Karpas-422 (cell line): ENCODE results near the gene NECAB2. TPM values are rescaled to one million over a fixed set of nuclear protein-coding genes. Genes with fewer than 3 reads are reported as not detected.

ENCODE experiments used
- DNase-seq: peaks from one replicate; pipeline ENCODE4 v3.0.0-alpha.2; 2015
- H2AFZ ChIP-seq: fragments of 200-600 bp; sonication (generic); 2 replicates; pipeline ENCODE4 v1.6.1; 2014; ENCODE audit warnings: antibody characterized with exemption, low read length, mixed read lengths
- H3K27ac ChIP-seq: fragments of 200-600 bp; sonication (generic); 2 replicates; pipeline ENCODE4 v1.5.1; 2014; ENCODE audit warnings: mild to moderate bottlenecking, low read length, moderate library complexity
- H3K27me3 ChIP-seq: fragments of 200-600 bp; sonication (generic); 2 replicates; pipeline ENCODE4 v1.6.1; 2014; ENCODE audit warnings: low read length, mixed read lengths
- H3K36me3 ChIP-seq: fragments of 200-600 bp; sonication (generic); 2 replicates; pipeline ENCODE4 v1.6.1; 2014; ENCODE audit warnings: low read length, mixed read lengths; ENCODE audit not compliant: insufficient read depth
- H3K4me1 ChIP-seq: fragments of 200-600 bp; sonication (generic); 2 replicates; pipeline ENCODE4 v1.6.1; 2014; ENCODE audit warnings: mild to moderate bottlenecking, low read length, mixed read lengths
- H3K4me2 ChIP-seq: fragments of 200-600 bp; sonication (generic); 2 replicates; pipeline ENCODE4 v1.6.1; 2014; ENCODE audit warnings: low read length, low read depth, mild to moderate bottlenecking; ENCODE audit not compliant: poor library complexity, severe bottlenecking
- H3K4me3 ChIP-seq: fragments of 200-600 bp; sonication (generic); 2 replicates; pipeline ENCODE4 v1.5.1; 2014; ENCODE audit warnings: mild to moderate bottlenecking, antibody characterized with exemption, low read length, mixed read lengths
- H3K79me2 ChIP-seq: fragments of 200-600 bp; sonication (generic); 2 replicates; pipeline ENCODE4 v1.6.1; 2014; ENCODE audit warnings: mild to moderate bottlenecking, low read length, mixed read lengths
- H3K9ac ChIP-seq: fragments of 200-600 bp; sonication (generic); 2 replicates; pipeline ENCODE4 v1.6.0; 2014; ENCODE audit warnings: low read length
- H3K9me2 ChIP-seq: fragments of 200-600 bp; sonication (generic), shearing (Covaris generic); replicated peaks from 2 replicates; pipeline ENCODE4 v1.6.0; 2014; ENCODE audit warnings: mild to moderate bottlenecking, low read length, moderate library complexity; ENCODE audit not compliant: insufficient read depth
- H3K9me3 ChIP-seq: fragments of 300-700, 200-600 bp; sonication (generic); 2 replicates; pipeline ENCODE4 v1.6.1; 2014; ENCODE audit warnings: low read length, mixed read lengths
- H4K20me1 ChIP-seq: fragments of 200-600 bp; sonication (generic); 2 replicates; pipeline ENCODE4 v1.6.1; 2014; ENCODE audit warnings: mild to moderate bottlenecking, antibody characterized with exemption, low read length, low read depth; ENCODE audit not compliant: insufficient read depth
- total RNA-seq: library from RNA; depleted of rRNA; stranded (reverse); fragments of >200 nt; shearing (Covaris generic); gene quantifications from 2 replicates; pipeline ENCODE4 v1.2.3, GENCODE V29; 2014; ENCODE audit warnings: low replicate concordance

NECAB2 gene
- total RNA-seq, 1 experiment from 2014 or later: not detected

- DNase-seq: no peak
- no peak overlapping the region for H3K27ac ChIP-seq
- no peak overlapping the region for H3K4me3 ChIP-seq
- no peaks in the 10 kb centered on the region for H3K4me1 ChIP-seq
- no peaks in the 10 kb centered on the region for H3K79me2 ChIP-seq
- H2AFZ ChIP-seq: no peak overlapping the region
- no peak overlapping the region for H3K4me2 ChIP-seq
- H3K9ac ChIP-seq: no peak overlapping the region
- no peaks in the 10 kb centered on the region; the same call in 1 of the 2 replicates for H4K20me1 ChIP-seq
- H3K9me2 ChIP-seq: no peaks in the 10 kb centered on the region
- H3K27me3 ChIP-seq: no peaks in the 10 kb centered on the region
- H3K36me3 ChIP-seq: no peaks in the 10 kb centered on the region
- H3K9me3 ChIP-seq: no peaks in the 10 kb centered on the region
Observed at GRCh38 chr16:84005391-84005790, 37.3 kb downstream of the NECAB2 start.

- Histone ChIP-seq H3K27me3 (no peaks in the 10 kb centered on the region), H3K4me2 (no peak overlapping the region), H2AFZ (no peak overlapping the region), H3K4me3 (no peak overlapping the region), H3K36me3 (no peaks in the 10 kb centered on the region), H3K4me1 (no peaks in the 10 kb centered on the region), H3K79me2 (no peaks in the 10 kb centered on the region), H3K9me2 (no peaks in the 10 kb centered on the region), H3K9me3 (no peaks in the 10 kb centered on the region), H3K9ac (no peak overlapping the region), H3K27ac (no peak overlapping the region), H4K20me1 (no peaks in the 10 kb centered on the region; the same call in 1 of the 2 replicates)
- no peak for DNase-seq
Observed at GRCh38 chr16:84007520-84007919, 39.5 kb downstream of the NECAB2 start.

- H3K9me2 ChIP-seq: no peaks in the 10 kb centered on the region
- H3K4me3 ChIP-seq: no peak overlapping the region
- no peak for DNase-seq
Observed at GRCh38 chr16:84007965-84008364, 39.9 kb downstream of the NECAB2 start.

GRCh38 chr16:84009282-84009681, 41.2 kb downstream of the NECAB2 start:
- Histone ChIP-seq H3K9me2 (no peaks in the 10 kb centered on the region), H3K9me3 (no peaks in the 10 kb centered on the region), H2AFZ (no peak overlapping the region), H3K27me3 (no peaks in the 10 kb centered on the region), H4K20me1 (no peaks in the 10 kb centered on the region; the same call in 1 of the 2 replicates), H3K79me2 (no peaks in the 10 kb centered on the region), H3K36me3 (no peaks in the 10 kb centered on the region), H3K4me3 (no peak overlapping the region), H3K4me1 (no peaks in the 10 kb centered on the region), H3K4me2 (no peak overlapping the region), H3K9ac (no peak overlapping the region), H3K27ac (no peak overlapping the region)
- DNase-seq: no peak

More at GRCh38 chr16:84007965-84008364, 39.9 kb downstream of the NECAB2 start:
- H4K20me1 ChIP-seq: no peaks in the 10 kb centered on the region; the same call in 1 of the 2 replicates
- no peak overlapping the region for H3K4me2 ChIP-seq
- no peaks in the 10 kb centered on the region for H3K36me3 ChIP-seq
- H3K27ac ChIP-seq: no peak overlapping the region
- no peaks in the 10 kb centered on the region for H3K9me3 ChIP-seq
- H3K9ac ChIP-seq: no peak overlapping the region
- H3K4me1 ChIP-seq: no peaks in the 10 kb centered on the region
- no peaks in the 10 kb centered on the region for H3K27me3 ChIP-seq
- H2AFZ ChIP-seq: no peak overlapping the region
- H3K79me2 ChIP-seq: no peaks in the 10 kb centered on the region

GRCh38 chr16:84013787-84014569, 45.9 kb downstream of the NECAB2 start:
- Histone ChIP-seq H3K4me2 (no peak overlapping the region), H3K9me2 (no peaks in the 10 kb centered on the region), H4K20me1 (no peaks in the 10 kb centered on the region), H3K36me3 (no peaks in the 10 kb centered on the region), H3K27ac (no peak overlapping the region), H3K79me2 (no peaks in the 10 kb centered on the region), H3K27me3 (no peaks in the 10 kb centered on the region), H2AFZ (no peak overlapping the region), H3K9me3 (no peaks in the 10 kb centered on the region), H3K4me3 (no peak overlapping the region), H3K9ac (no peak overlapping the region), H3K4me1 (peaks cover 6% of the 10 kb centered on the region; the same call in 1 of the 2 replicates)
- peak; percentile 99 for DNase-seq

- no peaks in the 10 kb centered on the region for H3K36me3 ChIP-seq
- peak overlapping the region; percentile 16 for H3K4me2 ChIP-seq
- no peak overlapping the region for H2AFZ ChIP-seq
- H3K4me1 ChIP-seq: peaks cover 6% of the 10 kb centered on the region; the same call in 1 of the 2 replicates
- H4K20me1 ChIP-seq: no peaks in the 10 kb centered on the region
- H3K27ac ChIP-seq: no peak overlapping the region
- H3K9me2 ChIP-seq: no peaks in the 10 kb centered on the region
- H3K27me3 ChIP-seq: no peaks in the 10 kb centered on the region
- H3K79me2 ChIP-seq: no peaks in the 10 kb centered on the region
- H3K9me3 ChIP-seq: no peaks in the 10 kb centered on the region
- H3K4me3 ChIP-seq: no peak overlapping the region
- no peak for DNase-seq
- H3K9ac ChIP-seq: no peak overlapping the region
Observed at GRCh38 chr16:84014570-84015327, 46.7 kb downstream of the NECAB2 start.

GRCh38 chr16:84015399-84015798, 47.4 kb downstream of the NECAB2 start:
- Histone ChIP-seq H3K9me2 (no peaks in the 10 kb centered on the region), H3K36me3 (no peaks in the 10 kb centered on the region), H3K27ac (no peak overlapping the region), H3K79me2 (no peaks in the 10 kb centered on the region), H3K4me2 (no peak overlapping the region), H3K9me3 (no peaks in the 10 kb centered on the region), H3K9ac (no peak overlapping the region), H4K20me1 (no peaks in the 10 kb centered on the region), H2AFZ (no peak overlapping the region), H3K4me3 (no peak overlapping the region), H3K27me3 (no peaks in the 10 kb centered on the region), H3K4me1 (peaks cover 6% of the 10 kb centered on the region; the same call in 1 of the 2 replicates)
- no peak for DNase-seq

- DNase-seq: no peak
- Histone ChIP-seq H3K9me3 (no peaks in the 10 kb centered on the region), H4K20me1 (no peaks in the 10 kb centered on the region), H3K27ac (no peak overlapping the region), H3K79me2 (no peaks in the 10 kb centered on the region), H3K27me3 (no peaks in the 10 kb centered on the region), H3K4me2 (no peak overlapping the region), H3K9ac (no peak overlapping the region), H3K36me3 (no peaks in the 10 kb centered on the region), H2AFZ (no peak overlapping the region), H3K4me3 (no peak overlapping the region), H3K4me1 (peaks cover 6% of the 10 kb centered on the region; the same call in 1 of the 2 replicates), H3K9me2 (no peaks in the 10 kb centered on the region)
Observed at GRCh38 chr16:84016477-84016876, 48.4 kb downstream of the NECAB2 start.
